Central memory CD8-positive, alpha-beta T cell (primary cell): ENCODE data around the gene STRAP.
A peak's percentile ranks its signal among the peaks of the same experiment; 100 is the strongest.
"Not testable (repeated sequence)": the region's sequence is repeated elsewhere in the genome, so short reads cannot be mapped to it uniquely, and the experiment has no call there.

Source experiments
- ATAC-seq: fragments of 150-1000 bp; cut with Tn5 transposase; replicated peaks from 2 replicates; pipeline ENCODE4 v1.10.0; 2022; ENCODE audit warnings: mild to moderate bottlenecking, moderate FRiP score, moderate number of reproducible peaks; ENCODE audit not compliant: poor library complexity, severe bottlenecking; ENCODE audit errors: extremely low read depth
- DNase-seq, 2 donors: peaks; one replicate each; pipeline ENCODE4 v3.0.0; 2021; ENCODE audit warnings: low spot score in 2 of 2
- H3K27ac Mint-ChIP-seq: one replicate; pipeline ENCODE4 v1.8.0; 2022; ENCODE audit warnings: low read depth, mild to moderate bottlenecking, moderate library complexity, mixed read lengths
- H3K27me3 Mint-ChIP-seq: one replicate; pipeline ENCODE4 v1.8.0; 2022; ENCODE audit warnings: mixed read lengths
- H3K36me3 Mint-ChIP-seq: one replicate; pipeline ENCODE4 v1.8.0; 2022; ENCODE audit warnings: mild to moderate bottlenecking, moderate library complexity, mixed read lengths; ENCODE audit not compliant: insufficient read depth
- H3K4me1 Mint-ChIP-seq: one replicate; pipeline ENCODE4 v1.8.0; 2022; ENCODE audit warnings: mixed read lengths
- H3K4me3 Mint-ChIP-seq: one replicate; pipeline ENCODE4 v1.8.0; 2022; ENCODE audit warnings: mild to moderate bottlenecking, moderate library complexity, mixed read lengths
- H3K9me3 Mint-ChIP-seq: one replicate; pipeline ENCODE4 v1.8.0; 2022; ENCODE audit warnings: mixed read lengths

Gene STRAP

DNA sequence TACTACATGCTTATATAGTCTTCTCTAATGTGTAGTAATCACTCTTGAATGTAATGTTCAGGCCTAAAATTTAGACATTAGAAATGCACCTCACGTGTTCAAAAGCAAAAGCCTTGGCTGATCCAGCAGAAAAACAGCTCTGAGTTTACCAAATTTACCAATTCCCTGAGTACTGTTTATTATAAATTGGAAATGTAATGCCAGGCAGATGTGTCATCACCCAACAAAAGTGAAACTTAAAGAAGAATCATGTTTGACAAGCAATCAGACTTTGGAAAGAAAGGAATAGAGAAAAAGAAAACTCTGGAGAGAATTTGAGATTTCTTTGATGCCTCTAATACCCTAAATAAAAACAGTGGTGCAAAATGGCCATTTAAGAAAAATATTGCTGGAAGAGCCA lies 26.5 kb upstream of the STRAP start:
- Mint-ChIP-seq H3K27me3 (peaks cover 33% of the 10 kb centered on the region), H3K9me3 (no peaks in the 10 kb centered on the region), H3K36me3 (no peaks in the 10 kb centered on the region), H3K27ac (no peak overlapping the region), H3K4me1 (no peaks in the 10 kb centered on the region), H3K4me3 (no peak overlapping the region)
- no peak for ATAC-seq
- no peak for DNase-seq

DNA sequence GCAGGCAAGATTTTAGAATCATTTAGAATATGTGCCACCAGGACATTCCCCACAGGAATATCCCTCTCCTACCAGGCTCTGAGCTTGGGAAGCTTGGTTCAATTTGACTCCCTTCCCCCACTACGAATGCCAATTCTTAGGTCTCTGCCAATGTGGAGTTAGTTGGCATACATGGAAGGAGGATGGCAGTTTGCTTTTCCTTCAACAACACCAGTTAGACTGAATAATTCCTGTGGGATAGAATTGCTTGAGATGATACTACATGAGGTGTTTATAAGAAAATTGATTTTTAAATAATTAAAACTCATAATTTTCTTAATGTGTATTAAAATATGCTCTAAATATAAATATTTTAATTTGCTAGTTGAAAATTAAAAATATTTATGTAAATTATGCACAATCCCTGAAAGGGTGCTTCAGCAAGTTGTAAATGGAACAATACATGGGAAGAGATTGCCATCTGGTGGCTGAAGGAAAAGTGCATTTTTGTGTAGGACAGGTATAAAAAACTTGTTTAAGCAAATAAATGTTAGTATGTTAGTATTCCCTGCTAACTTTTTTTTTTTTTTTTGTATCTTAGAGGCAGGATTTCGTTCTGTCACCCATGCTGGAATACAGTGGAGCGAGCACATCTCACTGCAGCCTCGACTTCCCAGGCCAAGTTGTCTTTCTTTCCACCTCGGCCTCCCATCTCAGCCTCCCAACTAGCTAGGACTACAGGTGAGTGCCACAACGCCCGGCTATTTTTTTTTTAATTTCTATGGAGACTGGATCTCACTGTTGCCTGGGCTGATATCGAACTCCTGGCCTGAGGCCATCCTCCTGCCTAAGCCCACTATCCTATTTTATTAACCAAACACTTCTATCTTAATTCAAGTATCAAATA lies 25.8 kb upstream of the STRAP start:
- DNase-seq (peak in 1 of 2 donors; percentile 35), ATAC-seq (no peak)
- Mint-ChIP-seq H3K36me3 (no peaks in the 10 kb centered on the region), H3K9me3 (no peaks in the 10 kb centered on the region), H3K27ac (no peak overlapping the region), H3K4me3 (no peak overlapping the region), H3K27me3 (peaks cover 37% of the 10 kb centered on the region), H3K4me1 (no peaks in the 10 kb centered on the region)

DNA sequence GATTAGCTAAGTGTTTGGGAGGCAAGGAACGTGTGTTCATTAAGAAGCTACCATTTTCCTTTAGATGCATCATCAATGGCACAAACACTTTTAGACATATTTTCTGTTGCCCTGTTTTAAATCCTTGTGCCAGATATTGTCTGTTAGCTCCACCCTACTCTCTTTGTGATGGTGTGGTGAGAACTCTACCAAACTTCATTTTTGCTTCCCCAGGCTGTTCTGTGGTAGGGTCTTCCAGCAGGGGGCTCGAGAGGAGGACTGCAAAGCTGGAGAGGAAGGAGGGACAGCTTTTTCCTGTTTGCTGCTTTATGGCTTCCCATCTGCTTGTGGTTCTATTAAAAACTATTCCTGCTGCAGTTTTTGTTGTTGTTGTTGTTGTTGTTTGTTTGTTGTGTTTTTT lies 23.8 kb upstream of the STRAP start:
- ATAC-seq, result no peak
- no peaks in the 10 kb centered on the region for H3K9me3 Mint-ChIP-seq
- no peak for DNase-seq
- H3K27ac Mint-ChIP-seq, result no peak overlapping the region
- H3K4me1 Mint-ChIP-seq, result no peaks in the 10 kb centered on the region
- no peaks in the 10 kb centered on the region for H3K36me3 Mint-ChIP-seq
- H3K4me3 Mint-ChIP-seq, result no peak overlapping the region
- peaks cover 46% of the 10 kb centered on the region for H3K27me3 Mint-ChIP-seq

DNA sequence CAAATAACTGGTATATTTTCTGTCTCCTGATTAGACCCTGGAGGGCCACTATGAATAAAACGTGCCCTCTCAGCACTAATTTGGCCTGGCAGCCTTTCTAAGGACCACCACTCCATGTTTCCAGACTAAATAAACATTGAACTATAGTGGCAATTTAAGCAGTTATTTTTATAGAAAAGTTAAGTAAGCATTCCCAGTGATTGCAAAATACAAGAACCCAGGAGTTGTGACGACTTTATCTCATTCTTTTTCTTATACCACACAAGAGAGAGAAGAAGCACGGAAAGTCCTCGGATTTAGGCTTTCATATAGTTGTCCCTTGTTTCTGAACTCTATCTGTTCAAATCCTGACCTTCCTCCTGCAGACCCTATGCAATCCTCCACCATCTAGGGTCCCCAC lies 23.1 kb upstream of the STRAP start:
- Mint-ChIP-seq H3K27ac (no peak overlapping the region), H3K9me3 (no peaks in the 10 kb centered on the region), H3K36me3 (no peaks in the 10 kb centered on the region), H3K4me3 (no peak overlapping the region), H3K4me1 (peaks cover 5% of the 10 kb centered on the region), H3K27me3 (peaks cover 49% of the 10 kb centered on the region)
- ATAC-seq (no peak), DNase-seq (no peak)

DNA sequence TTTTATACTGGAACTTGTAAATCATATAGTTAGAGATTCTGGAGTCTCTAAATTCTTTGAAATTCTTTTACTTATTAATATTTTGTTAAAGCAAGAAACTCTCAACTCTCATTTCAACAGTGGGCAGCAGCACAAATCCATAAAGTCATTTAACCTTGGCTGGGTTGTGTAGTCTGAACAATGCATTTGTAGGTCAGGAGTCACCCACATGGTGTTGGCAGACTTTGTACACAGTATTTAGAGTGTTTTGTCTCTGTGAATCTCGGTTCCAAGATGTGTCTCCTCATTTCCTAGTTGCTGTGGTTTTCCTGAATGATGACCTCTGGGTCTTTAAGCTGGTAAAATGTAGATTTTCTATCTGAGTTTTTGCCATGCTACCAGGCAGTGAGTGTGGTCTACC lies 20.8 kb upstream of the STRAP start:
- no peak for ATAC-seq
- H3K36me3 Mint-ChIP-seq, result no peaks in the 10 kb centered on the region
- H3K27ac Mint-ChIP-seq, result no peak overlapping the region
- H3K9me3 Mint-ChIP-seq, result no peaks in the 10 kb centered on the region
- no peak overlapping the region for H3K4me3 Mint-ChIP-seq
- DNase-seq, result no peak
- peaks cover 49% of the 10 kb centered on the region for H3K27me3 Mint-ChIP-seq
- peaks cover 6% of the 10 kb centered on the region for H3K4me1 Mint-ChIP-seq

DNA sequence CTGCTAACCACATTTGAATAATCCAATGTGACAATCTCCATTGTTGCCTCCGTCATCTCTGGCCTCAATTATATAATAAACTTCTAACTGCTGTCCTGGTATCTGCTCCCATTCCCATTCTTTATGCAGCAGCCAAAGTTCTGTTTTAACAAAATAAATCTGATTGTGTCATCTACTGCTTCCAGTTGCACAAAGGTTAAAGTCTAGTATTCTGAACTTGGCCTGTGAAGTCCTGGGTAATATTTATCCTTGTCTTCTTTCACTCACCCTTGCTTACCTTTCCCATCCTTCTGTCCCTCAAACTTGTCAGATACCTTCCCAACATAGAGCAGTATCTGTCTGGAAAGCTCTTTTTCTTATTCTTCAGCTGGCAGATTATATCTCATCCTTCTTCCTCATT lies 19.3 kb upstream of the STRAP start:
- ATAC-seq (no peak), DNase-seq (no peak)
- H3K9me3 Mint-ChIP-seq, result no peaks in the 10 kb centered on the region
- H3K4me1 Mint-ChIP-seq, result peaks cover 6% of the 10 kb centered on the region
- no peaks in the 10 kb centered on the region for H3K36me3 Mint-ChIP-seq
- no peak overlapping the region for H3K27ac Mint-ChIP-seq
- peaks cover 44% of the 10 kb centered on the region for H3K27me3 Mint-ChIP-seq
- H3K4me3 Mint-ChIP-seq, result no peak overlapping the region

DNA sequence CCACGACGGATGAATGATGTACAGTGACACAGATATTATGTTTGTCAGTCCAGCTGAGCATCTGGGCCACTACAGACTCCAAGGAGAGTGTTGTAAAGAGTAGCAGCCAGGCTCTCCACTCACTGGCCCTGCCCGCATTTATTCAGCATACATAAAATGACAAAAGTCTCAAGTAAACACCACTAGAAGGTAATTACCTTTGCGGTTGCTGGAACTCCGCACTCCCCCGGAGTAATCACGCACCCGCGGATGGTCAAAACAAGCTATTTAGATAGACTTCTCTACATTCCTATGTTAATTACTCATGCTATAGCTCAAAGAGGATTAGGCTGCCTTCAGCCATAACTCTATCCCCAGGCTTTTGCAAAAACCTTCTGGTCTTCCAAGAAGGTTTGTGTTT lies 18.8 kb upstream of the STRAP start:
- no peak overlapping the region for H3K4me3 Mint-ChIP-seq
- ATAC-seq, result no peak
- H3K4me1 Mint-ChIP-seq, result peaks cover 6% of the 10 kb centered on the region
- DNase-seq, result no peak
- H3K36me3 Mint-ChIP-seq, result no peaks in the 10 kb centered on the region
- H3K27me3 Mint-ChIP-seq, result peaks cover 39% of the 10 kb centered on the region
- H3K9me3 Mint-ChIP-seq, result no peaks in the 10 kb centered on the region
- no peak overlapping the region for H3K27ac Mint-ChIP-seq

DNA sequence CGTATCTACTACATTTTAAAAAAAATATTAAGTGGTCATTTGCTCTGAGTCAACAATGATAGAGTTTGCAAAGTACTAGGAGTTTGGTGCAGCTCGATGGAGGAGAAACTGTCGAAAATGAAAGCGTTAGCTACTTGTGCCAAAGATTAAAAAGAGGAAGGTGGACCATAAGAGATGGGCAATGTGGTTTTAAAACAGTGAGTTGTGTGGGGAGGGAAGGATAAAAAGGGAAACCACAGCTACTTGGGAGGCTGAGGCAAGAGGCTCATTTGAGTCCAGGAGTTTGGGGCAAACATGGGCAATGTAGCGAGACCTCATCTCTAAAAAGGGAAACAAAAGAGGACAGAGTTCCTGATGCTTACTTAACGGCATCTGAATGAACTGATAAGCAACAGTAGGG lies 18.2 kb upstream of the STRAP start:
- H3K9me3 Mint-ChIP-seq, result no peaks in the 10 kb centered on the region
- no peak for ATAC-seq
- peaks cover 34% of the 10 kb centered on the region for H3K27me3 Mint-ChIP-seq
- H3K4me1 Mint-ChIP-seq, result peaks cover 6% of the 10 kb centered on the region
- DNase-seq, result no peak
- no peak overlapping the region for H3K4me3 Mint-ChIP-seq
- no peaks in the 10 kb centered on the region for H3K36me3 Mint-ChIP-seq
- H3K27ac Mint-ChIP-seq, result no peak overlapping the region

DNA sequence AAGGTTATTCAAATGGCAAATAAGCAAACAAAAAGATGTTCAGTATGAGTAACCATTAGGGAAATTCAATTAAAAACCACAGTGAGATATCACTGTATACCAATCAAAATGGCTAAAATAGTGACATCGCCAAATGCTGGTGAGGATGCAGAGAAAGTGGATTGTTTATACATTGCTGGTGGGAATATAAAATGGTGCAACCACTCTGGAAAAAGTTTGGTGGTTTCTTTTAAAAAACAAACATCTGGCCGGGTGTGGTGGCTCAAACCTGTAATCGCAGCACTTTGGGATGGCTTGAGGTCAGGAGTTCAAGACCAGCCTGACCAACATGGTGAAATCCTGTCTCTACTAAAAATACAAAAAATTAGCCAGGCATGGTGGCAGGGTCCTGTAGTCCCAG lies 14.0 kb upstream of the STRAP start:
- H3K36me3 Mint-ChIP-seq, result peaks cover 1% of the 10 kb centered on the region
- peaks cover 6% of the 10 kb centered on the region for H3K4me1 Mint-ChIP-seq
- no peak overlapping the region for H3K4me3 Mint-ChIP-seq
- no peak for ATAC-seq
- no peak for DNase-seq
- no peak overlapping the region for H3K27ac Mint-ChIP-seq
- no peaks in the 10 kb centered on the region for H3K9me3 Mint-ChIP-seq
- H3K27me3 Mint-ChIP-seq, result peaks cover 44% of the 10 kb centered on the region

DNA sequence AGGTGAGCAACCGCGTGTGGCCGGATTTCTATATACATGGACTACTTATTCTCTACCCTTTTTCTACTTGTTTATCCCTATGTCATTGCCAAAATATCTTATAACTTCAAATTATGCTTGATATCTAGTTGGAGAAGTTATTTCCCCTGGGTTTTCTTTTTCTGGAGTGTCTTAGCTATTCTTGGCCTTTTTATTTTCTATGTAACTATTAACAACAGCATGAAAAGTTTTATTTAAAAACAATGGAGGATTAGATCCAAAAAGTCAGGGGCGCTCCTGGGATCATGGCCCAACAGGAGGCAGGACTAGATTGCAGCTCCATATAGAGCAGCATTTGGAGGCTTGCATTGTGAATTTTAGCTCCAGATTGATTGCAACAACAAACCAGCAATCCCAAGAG lies 8.6 kb upstream of the STRAP start:
- Mint-ChIP-seq H3K9me3 (no peaks in the 10 kb centered on the region), H3K4me3 (no peak overlapping the region), H3K4me1 (no peaks in the 10 kb centered on the region), H3K36me3 (peaks cover 1% of the 10 kb centered on the region), H3K27me3 (peaks cover 73% of the 10 kb centered on the region), H3K27ac (no peak overlapping the region)
- ATAC-seq, result no peak
- DNase-seq, result no peak

DNA sequence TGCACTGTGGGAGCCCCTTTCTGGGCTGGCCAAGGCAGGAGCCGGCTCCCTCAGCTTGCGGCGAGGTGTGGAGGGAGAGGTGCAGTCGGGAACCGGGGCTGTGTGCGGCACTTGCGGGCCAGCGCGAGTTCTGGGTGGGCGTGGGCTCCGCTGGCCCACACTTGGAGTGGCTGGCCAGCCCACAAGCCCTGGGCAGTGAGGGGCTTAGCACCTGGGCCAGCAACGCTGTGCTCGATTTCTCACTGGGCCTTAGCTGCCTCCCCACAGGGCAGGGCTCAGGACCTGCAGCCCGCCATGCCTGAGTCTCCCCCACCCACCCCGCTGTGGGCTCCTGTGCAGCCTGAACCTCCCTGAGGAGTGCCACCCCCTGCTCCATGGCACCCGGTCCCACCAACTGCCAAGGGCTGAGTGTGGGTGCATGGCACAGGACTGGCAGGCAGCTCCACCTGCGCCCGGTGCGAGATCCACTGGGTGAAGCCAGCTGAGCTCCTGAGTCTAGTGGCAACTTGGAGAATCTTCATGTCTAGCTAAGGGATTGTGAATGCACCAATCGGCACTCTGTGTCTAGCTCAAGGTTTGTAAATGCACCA lies 7.5 kb upstream of the STRAP start:
- H3K4me3 Mint-ChIP-seq, H3K36me3 Mint-ChIP-seq, H3K27ac Mint-ChIP-seq, H3K4me1 Mint-ChIP-seq, H3K9me3 Mint-ChIP-seq, DNase-seq, ATAC-seq: not testable (repeated sequence)
- peaks cover 65% of the 10 kb centered on the region for H3K27me3 Mint-ChIP-seq

DNA sequence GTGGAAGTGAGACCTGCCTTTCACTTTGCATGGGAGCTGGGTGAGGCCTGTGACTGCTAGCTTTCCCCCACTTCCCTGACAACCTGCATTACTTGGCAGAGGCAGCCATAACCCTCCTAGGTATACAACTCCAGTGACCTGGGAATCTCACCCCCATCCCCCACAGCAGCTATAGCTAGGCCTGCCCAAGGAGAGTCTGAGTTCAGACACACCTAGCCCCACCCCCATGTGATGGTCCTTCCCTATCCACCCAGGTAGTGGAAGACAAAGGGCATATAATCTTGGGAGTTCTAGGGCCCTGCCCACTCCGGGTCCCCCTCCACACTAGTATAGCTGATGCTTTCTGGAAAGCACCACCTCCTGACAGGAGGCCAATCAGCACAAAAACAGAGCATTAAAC lies 6.3 kb upstream of the STRAP start:
- H3K9me3 Mint-ChIP-seq, result no peaks in the 10 kb centered on the region
- H3K4me3 Mint-ChIP-seq, result no peak overlapping the region
- H3K27ac Mint-ChIP-seq, result no peak overlapping the region

DNA sequence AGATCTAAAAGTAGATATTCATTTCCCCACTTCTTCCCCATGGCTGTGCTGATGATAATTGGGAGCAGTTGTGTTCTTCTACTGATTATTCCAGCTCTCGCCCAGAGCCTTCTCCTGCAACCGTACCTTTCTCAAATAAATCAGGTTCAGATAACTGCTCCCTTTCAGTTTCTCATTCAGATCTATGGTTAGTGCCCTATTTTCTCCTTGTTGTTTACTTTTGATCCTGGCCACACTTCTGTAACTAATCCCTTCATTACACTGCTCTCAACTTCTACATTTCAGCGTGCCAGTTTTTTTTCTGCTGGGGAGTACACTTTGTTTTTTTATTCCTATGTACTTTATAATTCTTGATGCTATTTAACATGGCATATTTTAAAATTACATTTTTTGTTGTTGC lies 2.8 kb upstream of the STRAP start:
- H3K4me1 Mint-ChIP-seq, result peaks cover 25% of the 10 kb centered on the region
- ATAC-seq (no peak), DNase-seq (no peak)
- H3K4me3 Mint-ChIP-seq, result no peak overlapping the region
- no peaks in the 10 kb centered on the region for H3K9me3 Mint-ChIP-seq
- H3K27me3 Mint-ChIP-seq, result peaks cover 24% of the 10 kb centered on the region
- peaks cover 18% of the 10 kb centered on the region for H3K36me3 Mint-ChIP-seq
- H3K27ac Mint-ChIP-seq, result no peak overlapping the region

More for the DNA sequence above, 6.3 kb upstream of the STRAP start:
- ATAC-seq, result no peak
- Mint-ChIP-seq H3K36me3 (peaks cover 2% of the 10 kb centered on the region), H3K27me3 (peaks cover 53% of the 10 kb centered on the region), H3K4me1 (no peaks in the 10 kb centered on the region)
- no peak for DNase-seq
